GM12801 (cell line): ENCODE measurements around the gene SYT14.

Experiments used
- CTCF ChIP-seq: IDR thresholded peaks from one replicate; pipeline ENCODE4 v1.5.1; 2011; ENCODE audit warnings: control low read depth; ENCODE audit not compliant: insufficient read length; ENCODE audit errors: extremely low read depth

The SYT14 gene

GRCh38 chr1:209937996-209938959, at the start of gene SYT14:
TSS of gene SYT14 (plus strand) at chr1:209938217. CDS start at chr1:209938265, 48 bp downstream.
- no peak for TF ChIP-seq CTCF

GRCh38 chr1:209889077-209889418, 49.0 kb upstream of the SYT14 start:
- TF ChIP-seq CTCF = no peak

GRCh38 chr1:209890641-209891330, 47.2 kb upstream of the SYT14 start:
- no peak for TF ChIP-seq CTCF

GRCh38 chr1:209893751-209894150, 44.3 kb upstream of the SYT14 start:
- TF ChIP-seq CTCF = no peak

GRCh38 chr1:209895709-209896108, 42.3 kb upstream of the SYT14 start:
- TF ChIP-seq CTCF = no peak

- TF ChIP-seq CTCF = no peak
Observed at GRCh38 chr1:209896346-209896745, 41.7 kb upstream of the SYT14 start.

- TF ChIP-seq CTCF = no peak
Observed at GRCh38 chr1:209899948-209900347, 38.1 kb upstream of the SYT14 start.
